ENCODE measurements around the gene RPS21. TPM values are rescaled to one million over a fixed set of nuclear protein-coding genes. Genes with fewer than 3 reads are reported as not detected.
A peak's percentile ranks its signal among the peaks of the same experiment; 100 is the strongest.

Gene RPS21
- total RNA-seq, 2 donors from 2014 or later: 1,025 to 2,724 TPM

GRCh38 chr20:62367136-62367632, 19.7 kb upstream of the RPS21 start, which contains the start of gene LAMA5:
LAMA5 (minus strand) TSS chr20:62367312; CDS start chr20:62367245, 67 bp downstream.
- no peak for TF ChIP-seq CTCF (IDR thresholded peaks at IDR 0.05)
- H3K36me3 ChIP-seq: no peaks in the 10 kb centered on the region
- peak within 1 kb of the TSS; percentile 97 for H3K4me3 ChIP-seq
- DNase-seq (ENCODE audit: low spot score): no peak
- H3K4me1 ChIP-seq (ENCODE audit: control insufficient read depth in 1 of 2, low read depth in 2 of 2): peaks cover 56 to 92% of the 10 kb centered on the region in 2 donors
- ATAC-seq (ENCODE audit: insufficient number of reproducible peaks, low FRiP score, low read depth): no peak
- peak within 1 kb of the TSS; percentile 83 to 95 for H3K27ac ChIP-seq
- H3K27me3 ChIP-seq (replicated peaks; ENCODE audit: insufficient read depth): no peaks in the 10 kb centered on the region
- H3K9me3 ChIP-seq: no peaks in the 10 kb centered on the region

- Histone ChIP-seq H3K36me3 (no peaks in the 10 kb centered on the region), H3K4me3 (peak overlapping the region; percentile 97), H3K9me3 (no peaks in the 10 kb centered on the region), H3K4me1 (ENCODE audit: control insufficient read depth in 1 of 2, low read depth in 2 of 2) (peaks cover 56 to 91% of the 10 kb centered on the region in 2 donors), H3K27me3 (replicated peaks; ENCODE audit: insufficient read depth) (no peaks in the 10 kb centered on the region), H3K27ac (peak overlapping the region; percentile 61 to 83)
- no peak for TF ChIP-seq CTCF (IDR thresholded peaks at IDR 0.05)
- ATAC-seq (ENCODE audit: insufficient number of reproducible peaks, low FRiP score, low read depth): no peak
- DNase-seq (ENCODE audit: low spot score): no peak
Observed at GRCh38 chr20:62367633-62368391, 19.1 kb upstream of the RPS21 start.

GRCh38 chr20:62368392-62368975, 18.4 kb upstream of the RPS21 start:
- no peaks in the 10 kb centered on the region for H3K36me3 ChIP-seq
- H3K27ac ChIP-seq: peak overlapping the region; percentile 27 to 61
- TF ChIP-seq CTCF (IDR thresholded peaks at IDR 0.05): no peak
- no peaks in the 10 kb centered on the region for H3K27me3 ChIP-seq (replicated peaks; ENCODE audit: insufficient read depth)
- no peak for DNase-seq (ENCODE audit: low spot score)
- H3K4me1 ChIP-seq (ENCODE audit: control insufficient read depth in 1 of 2, low read depth in 2 of 2): peaks cover 49 to 84% of the 10 kb centered on the region in 2 donors
- H3K4me3 ChIP-seq: peak overlapping the region; percentile 97
- no peak for ATAC-seq (ENCODE audit: insufficient number of reproducible peaks, low FRiP score, low read depth)
- H3K9me3 ChIP-seq: no peaks in the 10 kb centered on the region

GRCh38 chr20:62368976-62369814, 17.7 kb upstream of the RPS21 start:
- Histone ChIP-seq H3K4me3 (peak overlapping the region; percentile 97), H3K9me3 (no peaks in the 10 kb centered on the region), H3K27ac (peak overlapping the region; percentile 27 to 61), H3K4me1 (ENCODE audit: control insufficient read depth in 1 of 2, low read depth in 2 of 2) (peaks cover 42 to 77% of the 10 kb centered on the region in 2 donors), H3K27me3 (replicated peaks; ENCODE audit: insufficient read depth) (no peaks in the 10 kb centered on the region), H3K36me3 (no peaks in the 10 kb centered on the region)
- TF ChIP-seq CTCF (IDR thresholded peaks at IDR 0.05): peak; percentile 48
- DNase-seq (ENCODE audit: low spot score): no peak
- no peak for ATAC-seq (ENCODE audit: insufficient number of reproducible peaks, low FRiP score, low read depth)

GRCh38 chr20:62369815-62370114, 17.1 kb upstream of the RPS21 start:
- Histone ChIP-seq H3K27me3 (replicated peaks; ENCODE audit: insufficient read depth) (no peaks in the 10 kb centered on the region), H3K4me3 (no peak overlapping the region), H3K36me3 (no peaks in the 10 kb centered on the region), H3K9me3 (no peaks in the 10 kb centered on the region), H3K4me1 (ENCODE audit: control insufficient read depth in 1 of 2, low read depth in 2 of 2) (peaks cover 38 to 76% of the 10 kb centered on the region in 2 donors), H3K27ac (peak overlapping the region; percentile 27 to 61)
- no peak for DNase-seq (ENCODE audit: low spot score)
- TF ChIP-seq CTCF (IDR thresholded peaks at IDR 0.05): no peak
- no peak for ATAC-seq (ENCODE audit: insufficient number of reproducible peaks, low FRiP score, low read depth)

All from thoracic aorta (tissue), 2 donors.